Ectodermal cell (in vitro differentiated cells): Measurements from ENCODE around the gene SPSB2. TPM values are rescaled to one million over a fixed set of nuclear protein-coding genes. Genes with fewer than 3 reads are reported as not detected.

Source experiments
- H3K27ac ChIP-seq: 2 replicates; pipeline ENCODE4 v1.7.0; 2013; ENCODE audit warnings: mild to moderate bottlenecking, low read depth, low read length; ENCODE audit not compliant: insufficient read depth, poor library complexity, severe bottlenecking
- H3K27me3 ChIP-seq: 2 replicates; pipeline ENCODE4 v1.7.0; 2013; ENCODE audit warnings: mild to moderate bottlenecking, low read length; ENCODE audit not compliant: insufficient read depth, control insufficient read depth, poor library complexity, severe bottlenecking
- H3K36me3 ChIP-seq: one replicate; pipeline ENCODE4 v1.7.0; 2013; ENCODE audit warnings: low read length; ENCODE audit not compliant: control insufficient read depth, insufficient read depth
- H3K4me1 ChIP-seq: one replicate; pipeline ENCODE4 v1.7.0; 2013; ENCODE audit warnings: low read length; ENCODE audit not compliant: control insufficient read depth, insufficient read depth
- H3K4me3 ChIP-seq: 2 replicates; pipeline ENCODE4 v1.7.0; 2013; ENCODE audit warnings: low read depth, low read length, control low read depth; ENCODE audit not compliant: insufficient read depth
- H3K9me3 ChIP-seq: 2 replicates; pipeline ENCODE4 v1.7.0; 2013; ENCODE audit warnings: mild to moderate bottlenecking, low read length, moderate library complexity; ENCODE audit not compliant: control insufficient read depth
- WGBS, 2 experiments: methylation state at CpG; one replicate each; pipeline ENCODE4 v1.1.7; 2013; ENCODE audit warnings: missing lambda C conversion rate in 2 of 2; 5-methylcytosine and 5-hydroxymethylcytosine counted together
- polyA plus RNA-seq, 4 experiments: library from polyadenylated mRNA; stranded (reverse); fragments of 50-300 nt; gene quantifications; one replicate each; pipeline ENCODE4 v1.2.3, GENCODE V29; 2013

Gene SPSB2
- polyA plus RNA-seq (2013, experiment 1 of 4), result 11.0 TPM
- polyA plus RNA-seq (2013, experiment 2 of 4), result 10.3 TPM
- polyA plus RNA-seq (2013, experiment 3 of 4), result 7.5 TPM
- polyA plus RNA-seq (2013, experiment 4 of 4), result 9.8 TPM

GRCh38 chr12:6873094-6874014 is at the start of gene SPSB2:
Gene SPSB2, minus strand, starts transcription at chr12:6873303. Its CDS starts 402 bp downstream, at chr12:6872901.
- Histone ChIP-seq H3K9me3 (no peaks in the 10 kb centered on the region), H3K27ac (peak within 1 kb of the TSS; percentile 82), H3K4me3 (peak within 1 kb of the TSS; percentile 62), H3K36me3 (peaks cover 20% of the 10 kb centered on the region), H3K27me3 (no peaks in the 10 kb centered on the region), H3K4me1 (peaks cover 5% of the 10 kb centered on the region)
- WGBS, 2 experiments, result 1% methylated on average over 66 of the region's 66 CpGs

GRCh38 chr12:6921996-6922946 is 49.2 kb upstream of the SPSB2 start:
- Histone ChIP-seq H3K9me3 (no peaks in the 10 kb centered on the region), H3K27me3 (no peaks in the 10 kb centered on the region), H3K27ac (no peak overlapping the region), H3K36me3 (peaks cover 32% of the 10 kb centered on the region), H3K4me3 (no peak overlapping the region), H3K4me1 (peaks cover 30% of the 10 kb centered on the region)
- 93% methylated on average over 9 of the region's 9 CpGs for WGBS, 2 experiments

GRCh38 chr12:6921539-6921938 is 48.4 kb upstream of the SPSB2 start:
- Histone ChIP-seq H3K4me3 (no peak overlapping the region), H3K27ac (no peak overlapping the region), H3K4me1 (peaks cover 25% of the 10 kb centered on the region), H3K9me3 (no peaks in the 10 kb centered on the region), H3K27me3 (no peaks in the 10 kb centered on the region), H3K36me3 (peaks cover 40% of the 10 kb centered on the region)
- WGBS, 2 experiments, result 90 to 96% methylated on average over 7 of the region's 7 CpGs

GRCh38 chr12:6919588-6919987 is 46.5 kb upstream of the SPSB2 start:
- H3K4me1 ChIP-seq, result peaks cover 11% of the 10 kb centered on the region
- no peaks in the 10 kb centered on the region for H3K27me3 ChIP-seq
- no peak overlapping the region for H3K4me3 ChIP-seq
- WGBS, 2 experiments, result 85% methylated on average over 7 of the region's 7 CpGs
- H3K36me3 ChIP-seq, result peaks cover 40% of the 10 kb centered on the region
- no peak overlapping the region for H3K27ac ChIP-seq
- no peaks in the 10 kb centered on the region for H3K9me3 ChIP-seq

GRCh38 chr12:6917491-6918231 is 44.6 kb upstream of the SPSB2 start:
- Histone ChIP-seq H3K27ac (no peak overlapping the region), H3K9me3 (no peaks in the 10 kb centered on the region), H3K4me1 (peaks cover 8% of the 10 kb centered on the region), H3K27me3 (no peaks in the 10 kb centered on the region), H3K36me3 (peaks cover 39% of the 10 kb centered on the region), H3K4me3 (no peak overlapping the region)
- WGBS, 2 experiments, result 89% methylated on average over 14 of the region's 14 CpGs

GRCh38 chr12:6916426-6917200 is 43.5 kb upstream of the SPSB2 start:
- Histone ChIP-seq H3K36me3 (peaks cover 30% of the 10 kb centered on the region), H3K4me1 (peaks cover 8% of the 10 kb centered on the region), H3K4me3 (peak overlapping the region; percentile 75), H3K9me3 (no peaks in the 10 kb centered on the region), H3K27ac (no peak overlapping the region), H3K27me3 (no peaks in the 10 kb centered on the region)
- WGBS, 2 experiments, result 92 to 93% methylated on average over 11 of the region's 11 CpGs

- no peaks in the 10 kb centered on the region for H3K9me3 ChIP-seq
- peaks cover 8% of the 10 kb centered on the region for H3K4me1 ChIP-seq
- H3K27me3 ChIP-seq, result no peaks in the 10 kb centered on the region
- peak overlapping the region; percentile 75 for H3K4me3 ChIP-seq
- WGBS, 2 experiments, result 77 to 82% methylated on average over 14 of the region's 14 CpGs
- peaks cover 28% of the 10 kb centered on the region for H3K36me3 ChIP-seq
- no peak overlapping the region for H3K27ac ChIP-seq
Measured at GRCh38 chr12:6915789-6916285, 42.7 kb upstream of the SPSB2 start.

- Histone ChIP-seq H3K4me1 (peaks cover 8% of the 10 kb centered on the region), H3K27me3 (no peaks in the 10 kb centered on the region), H3K4me3 (peak overlapping the region; percentile 75), H3K27ac (no peak overlapping the region), H3K9me3 (no peaks in the 10 kb centered on the region), H3K36me3 (peaks cover 27% of the 10 kb centered on the region)
- 2 to 4% methylated on average over 29 of the region's 29 CpGs for WGBS, 2 experiments
Measured at GRCh38 chr12:6914947-6915788, 42.1 kb upstream of the SPSB2 start.
